H1 (cell line): ENCODE data around the gene H1-8. TPM values are rescaled to one million over a fixed set of nuclear protein-coding genes. Genes with fewer than 3 reads are reported as not detected.

Source experiments
- CTCF ChIA-PET: fragments of 300-600 bp; sonication (Branson Sonifier 250); formaldehyde crosslinking; loops from one replicate; lab custom pipeline; 2021; ENCODE audit not compliant: partially characterized antibody; lab: Charles Lee
- POLR2A ChIA-PET: fragments of 300-600 bp; sonication (Branson Sonifier 250); formaldehyde crosslinking; loops from one replicate; lab custom pipeline; 2021; ENCODE audit warnings: inconsistent platforms; ENCODE audit not compliant: partially characterized antibody; lab: Charles Lee
- DNase-seq, 2 experiments: peaks; one replicate each; pipeline versions ENCODE4 v3.0.0 to v3.0.0-alpha.2; 2010 to 2022; ENCODE audit warnings: low spot score in 2 of 2, low read depth in 1 of 2, mixed read lengths in 1 of 2
- FAIRE-seq: peaks from 2 replicates; lab custom pipeline; 2011; peaks lifted over from hg19 to GRCh38; lab: Jason Lieb, UNC
- H2AFZ ChIP-seq: 2 replicates; pipeline ENCODE4 v1.8.1; 2012; ENCODE audit warnings: low read length, inconsistent platforms
- H2AK5ac ChIP-seq: 2 replicates; pipeline ENCODE4 v1.6.1; 2013; ENCODE audit warnings: low read depth, low read length
- H2BK120ac ChIP-seq: replicated peaks from 2 replicates; pipeline ENCODE3; 2013; ENCODE audit warnings: low read depth, low read length, inconsistent platforms
- H2BK12ac ChIP-seq: 2 replicates; pipeline ENCODE4 v1.6.1; 2013; ENCODE audit warnings: low read depth, low read length
- H2BK15ac ChIP-seq: 2 replicates; pipeline ENCODE4 v1.6.1; 2013; ENCODE audit warnings: low read length
- H2BK20ac ChIP-seq: 2 replicates; pipeline ENCODE4 v1.6.1; 2013; ENCODE audit warnings: low read length
- H2BK5ac ChIP-seq: 2 replicates; pipeline ENCODE4 v1.6.1; 2013; ENCODE audit warnings: low read depth, low read length
- H3K14ac ChIP-seq: 2 replicates; pipeline ENCODE4 v1.6.1; 2013; ENCODE audit warnings: inconsistent platforms; ENCODE audit not compliant: insufficient read length
- H3K18ac ChIP-seq: 2 replicates; pipeline ENCODE4 v1.6.1; 2013; ENCODE audit warnings: low read length; ENCODE audit errors: extremely low read depth
- H3K23ac ChIP-seq: 2 replicates; pipeline ENCODE4 v1.6.1; 2013; ENCODE audit warnings: inconsistent platforms; ENCODE audit not compliant: insufficient read length
- H3K23me2 ChIP-seq: 2 replicates; pipeline ENCODE4 v1.6.1; 2013; ENCODE audit warnings: low read depth, low read length
- H3K27ac ChIP-seq: 2 replicates; pipeline ENCODE4 v1.6.1; 2011; ENCODE audit warnings: low read depth, low read length, inconsistent platforms
- H3K27me3 ChIP-seq, 4 experiments: replicated peaks in 1 of 4; 1 replicate in 1 of 4; 2 replicates in 3 of 4; pipeline versions ENCODE4 v1.6.1 to v1.8.1; 2011 to 2013; ENCODE audit warnings: low read length in 3 of 4, mild to moderate bottlenecking in 3 of 4, inconsistent platforms in 2 of 4, mixed read lengths in 2 of 4, moderate library complexity in 1 of 4; ENCODE audit not compliant: control insufficient read depth in 3 of 4, insufficient read depth in 3 of 4; ENCODE audit errors: extremely low read depth in 1 of 4
- H3K36me3 ChIP-seq, 4 experiments: 2 replicates each; pipeline versions ENCODE4 v1.6.1 to v1.8.1; 2011 to 2013; ENCODE audit warnings: mild to moderate bottlenecking in 4 of 4, low read length in 3 of 4, moderate library complexity in 2 of 4, control low read depth in 1 of 4, inconsistent platforms in 1 of 4; ENCODE audit not compliant: insufficient read depth in 4 of 4, control insufficient read depth in 2 of 4
- H3K4ac ChIP-seq: replicated peaks from 2 replicates; pipeline ENCODE3; 2013; ENCODE audit warnings: low read length, low read depth, mixed read lengths, inconsistent platforms; ENCODE audit not compliant: insufficient read length
- H3K4me1 ChIP-seq, 4 experiments: replicated peaks in 1 of 4; 1 replicate in 1 of 4; 2 replicates in 3 of 4; pipeline versions ENCODE4 v1.6.1 to v1.8.1; 2011 to 2013; ENCODE audit warnings: low read length in 3 of 4, inconsistent platforms in 2 of 4, mixed read lengths in 1 of 4; ENCODE audit not compliant: insufficient read depth in 4 of 4, control insufficient read depth in 3 of 4
- H3K4me2 ChIP-seq, 2 experiments: 2 replicates each; pipeline versions ENCODE4 v1.6.1 to v1.8.1; 2011 to 2013; ENCODE audit warnings: low read depth in 2 of 2, low read length in 2 of 2, control low read depth in 1 of 2, inconsistent platforms in 1 of 2, mild to moderate bottlenecking in 1 of 2; ENCODE audit not compliant: insufficient read depth in 1 of 2
- H3K4me3 ChIP-seq, 4 experiments: fragments of 200-600, 300-600 bp in 1 of 4; sonication (generic), shearing (Covaris generic), sonication (Bioruptor Twin) in 1 of 4; 2 replicates each; pipeline versions ENCODE4 v1.5.1 to v1.8.1; 2011 to 2016; ENCODE audit warnings: low read length in 4 of 4, low read depth in 3 of 4, control low read depth in 2 of 4, inconsistent platforms in 2 of 4, mild to moderate bottlenecking in 2 of 4, mixed read lengths in 1 of 4, moderate library complexity in 1 of 4; ENCODE audit not compliant: insufficient read depth in 2 of 4; ENCODE audit errors: extremely low read depth in 1 of 4
- H3K56ac ChIP-seq: replicated peaks from 2 replicates; pipeline ENCODE3; 2013; ENCODE audit warnings: low read depth, mild to moderate bottlenecking, mixed read lengths, low read length, inconsistent platforms; ENCODE audit not compliant: insufficient read length
- H3K79me1 ChIP-seq: 2 replicates; pipeline ENCODE4 v1.6.1; 2013; ENCODE audit warnings: low read depth, low read length, control low read depth
- H3K79me2 ChIP-seq, 2 experiments: 2 replicates each; pipeline versions ENCODE4 v1.6.1 to v1.8.1; 2012 to 2013; ENCODE audit warnings: low read length in 2 of 2, mild to moderate bottlenecking in 2 of 2, inconsistent platforms in 1 of 2; ENCODE audit not compliant: insufficient read depth in 2 of 2, control insufficient read depth in 1 of 2
- H3K9ac ChIP-seq, 4 experiments: replicated peaks in 1 of 4; 1 replicate in 1 of 4; 2 replicates in 3 of 4; pipeline versions ENCODE4 v1.6.1 to v1.8.1; 2011 to 2013; ENCODE audit warnings: low read depth in 3 of 4, low read length in 3 of 4, control low read depth in 2 of 4, mild to moderate bottlenecking in 2 of 4, moderate library complexity in 2 of 4, inconsistent platforms in 1 of 4; ENCODE audit errors: extremely low read depth in 1 of 4
- H3K9me3 ChIP-seq, 2 experiments: 2 replicates each; pipeline versions ENCODE4 v1.6.1 to v1.8.1; 2012 to 2013; ENCODE audit warnings: mild to moderate bottlenecking in 2 of 2, moderate library complexity in 2 of 2, control low read depth in 1 of 2, inconsistent platforms in 1 of 2, low read depth in 1 of 2, low read length in 1 of 2, mixed read lengths in 1 of 2; ENCODE audit not compliant: insufficient read depth in 2 of 2
- H4K20me1 ChIP-seq, 2 experiments: replicated peaks in 1 of 2; 2 replicates each; pipeline versions ENCODE3 to v1.8.1; 2011 to 2013; ENCODE audit warnings: inconsistent platforms in 2 of 2, low read length in 2 of 2, mild to moderate bottlenecking in 1 of 2; ENCODE audit not compliant: insufficient read depth in 2 of 2, control insufficient read depth in 1 of 2
- H4K5ac ChIP-seq: 2 replicates; pipeline ENCODE4 v1.6.1; 2013; ENCODE audit warnings: low read length, low read depth, mixed read lengths, inconsistent platforms; ENCODE audit not compliant: insufficient read length
- H4K8ac ChIP-seq: 2 replicates; pipeline ENCODE4 v1.8.0; 2013; ENCODE audit warnings: mild to moderate bottlenecking, moderate library complexity, low read length, inconsistent platforms; ENCODE audit not compliant: insufficient read depth; ENCODE audit errors: extremely low read depth
- H4K91ac ChIP-seq: replicated peaks from 2 replicates; pipeline ENCODE3; 2013; ENCODE audit warnings: low read length, mixed read lengths, inconsistent platforms; ENCODE audit not compliant: insufficient read length
- KDM1A ChIP-seq: fragments of 200-600, 300-600 bp; sonication (generic); IDR thresholded peaks from 2 replicates; pipeline ENCODE4 v1.7.1; 2016; ENCODE audit warnings: mild to moderate bottlenecking, low read length, borderline replicate concordance
- RXRA ChIP-seq: IDR thresholded peaks from 2 replicates; pipeline ENCODE4 v1.6.1; 2011; ENCODE audit warnings: low read depth, mild to moderate bottlenecking, low read length, moderate library complexity; ENCODE audit not compliant: insufficient read depth
- WGBS, 2 experiments: shearing (Covaris generic) in 1 of 2; methylation state at CpG; one replicate each; pipeline versions ENCODE4 v1.1.6 to v1.1.7; 2013 to 2015; ENCODE audit warnings: low lambda C conversion rate in 2 of 2, mixed read lengths in 2 of 2, inconsistent platforms in 1 of 2, low coverage in 1 of 2, missing lambda C conversion rate in 1 of 2; ENCODE audit not compliant: insufficient replicate concordance in 2 of 2, insufficient coverage in 1 of 2, insufficient read length in 1 of 2; ENCODE audit errors: extremely low coverage in 1 of 2, missing lambda C conversion rate in 1 of 2; 5-methylcytosine and 5-hydroxymethylcytosine counted together
- polyA plus RNA-seq, 7 experiments: library from polyadenylated mRNA; depleted of rRNA in 3 of 7; stranded (reverse) in 5 of 7; unstranded in 2 of 7; fragments of >200 nt in 5 of 7; fragments of 200-250 nt in 2 of 7; gene quantifications; 1 replicate in 5 of 7; 2 replicates in 1 of 7; 4 replicates in 1 of 7; pipeline versions ENCODE4 v1.2.1 to v1.2.3, GENCODE V29; 2011 to 2013; ENCODE audit warnings: missing spikeins in 2 of 7, mixed read lengths in 2 of 7
- total RNA-seq: library from RNA; stranded (reverse); fragmentation: NEBNext Ultra II Directional; extraction: Animal tissue kit (Norgen Biotek cat#: 25700); gene quantifications from 2 replicates; pipeline ENCODE4 v1.2.1, GENCODE V29; 2021

Gene H1-8
- total and polyA plus RNA-seq, 2 of the 8 experiments (the other 6 are each of a cell fraction or from before 2014, with no cell fraction given), result not detected

GRCh38 chr3:129558772-129559564 lies 16.0 kb downstream of the H1-8 start:
- no peak overlapping the region for H4K91ac ChIP-seq
- no peak overlapping the region for H3K56ac ChIP-seq
- no peaks in the 10 kb centered on the region for H3K79me1 ChIP-seq
- no peak overlapping the region for H3K9ac ChIP-seq
- H3K4me3 ChIP-seq, result no peak overlapping the region
- ChIA-PET CTCF (interaction anchor here (0.7 to 11.3 kb wide), 3 partner anchors 8 to 69 kb away, joined by 3 to 93 read pairs (median 4); no protein-coding TSS in a partner anchor), POLR2A (interaction anchor here (0.6 kb wide), 1 partner anchor 361 kb away, joined by 5 read pairs; no protein-coding TSS in a partner anchor)
- H3K36me3 ChIP-seq, result no peaks in the 10 kb centered on the region; a peak in 1 of 8 replicates
- no peak overlapping the region for H2BK15ac ChIP-seq
- H3K79me2 ChIP-seq, result no peaks in the 10 kb centered on the region
- H3K18ac ChIP-seq, result no peak overlapping the region
- DNase-seq, result peak in 1 of 2 experiments; percentile 15
- H3K4ac ChIP-seq, result no peak overlapping the region
- H3K23ac ChIP-seq, result no peak overlapping the region
- H3K27me3 ChIP-seq, result no peaks in the 10 kb centered on the region; a peak in 1 of 7 replicates
- H4K20me1 ChIP-seq, result peaks cover 0 to 1% of the 10 kb centered on the region in 2 experiments
- WGBS, 2 experiments, result 86% methylated on average over 11 of the region's 11 CpGs; no CpG with 5 or more reads in 1 of the 2 experiments
- H3K4me2 ChIP-seq, result no peak overlapping the region
- peak; percentile 70; the same call in 1 of the 2 replicates for TF ChIP-seq KDM1A
- TF ChIP-seq RXRA, result no peak
- H3K9me3 ChIP-seq, result no peaks in the 10 kb centered on the region
- no peak for FAIRE-seq
- H2BK20ac ChIP-seq, result 0 out of 2 replicates have a peak overlapping the region, but pooled peaks have one; percentile 0
- no peak overlapping the region for H2AFZ ChIP-seq
- no peak overlapping the region for H3K27ac ChIP-seq
- no peak overlapping the region for H2AK5ac ChIP-seq
- no peak overlapping the region for H2BK12ac ChIP-seq
- H4K8ac ChIP-seq, result no peak overlapping the region; the same call in 1 of the 2 replicates
- no peaks in the 10 kb centered on the region for H3K23me2 ChIP-seq
- peak overlapping the region; percentile 71; the same call in 1 of the 2 replicates for H2BK5ac ChIP-seq
- H4K5ac ChIP-seq, result no peak overlapping the region
- no peak overlapping the region for H2BK120ac ChIP-seq
- no peak overlapping the region for H3K14ac ChIP-seq
- H3K4me1 ChIP-seq, result peaks cover 0 to 12% (median 6%) of the 10 kb centered on the region in 4 experiments; a peak in 4 of 7 replicates
